H9 (cell line): ENCODE measurements around the gene LACTB. TPM values are rescaled to one million over a fixed set of nuclear protein-coding genes. Genes with fewer than 3 reads are reported as not detected.

Source experiments
- DNase-seq: peaks from one replicate; pipeline ENCODE4 v3.0.0-alpha.2; 2017
- H2AFZ ChIP-seq: one replicate; pipeline ENCODE4 v1.6.1; 2013; ENCODE audit warnings: mild to moderate bottlenecking, low read length, control low read depth, moderate library complexity
- H2AK5ac ChIP-seq: 2 replicates; pipeline ENCODE4 v1.6.1; 2013; ENCODE audit warnings: low read length, control low read depth, mixed read lengths; ENCODE audit not compliant: insufficient read length
- H2BK120ac ChIP-seq: one replicate; pipeline ENCODE4 v1.6.1; 2013; ENCODE audit warnings: low read depth, mild to moderate bottlenecking, low read length, control low read depth, inconsistent platforms; ENCODE audit not compliant: poor library complexity, severe bottlenecking
- H2BK12ac ChIP-seq: 2 replicates; pipeline ENCODE4 v1.6.1; 2013; ENCODE audit warnings: low read length, control low read depth, mixed read lengths, low read depth; ENCODE audit not compliant: insufficient read length
- H2BK15ac ChIP-seq: 2 replicates; pipeline ENCODE4 v1.6.1; 2013; ENCODE audit warnings: low read depth, low read length, control low read depth
- H2BK20ac ChIP-seq: one replicate; pipeline ENCODE4 v1.6.1; 2013; ENCODE audit warnings: low read depth, mild to moderate bottlenecking, low read length, control low read depth, inconsistent platforms; ENCODE audit not compliant: poor library complexity, severe bottlenecking
- H2BK5ac ChIP-seq: 2 replicates; pipeline ENCODE4 v1.6.1; 2013; ENCODE audit warnings: low read length, control low read depth, mixed read lengths; ENCODE audit not compliant: insufficient read length
- H3K14ac ChIP-seq: 2 replicates; pipeline ENCODE4 v1.6.1; 2013; ENCODE audit warnings: low read length, control low read depth; ENCODE audit not compliant: insufficient read depth
- H3K18ac ChIP-seq: 2 replicates; pipeline ENCODE4 v1.6.1; 2013; ENCODE audit warnings: low read depth, mild to moderate bottlenecking, mixed read lengths, low read length, control low read depth; ENCODE audit not compliant: insufficient read length
- H3K23ac ChIP-seq: 2 replicates; pipeline ENCODE4 v1.6.1; 2013; ENCODE audit warnings: low read length, control low read depth, mixed read lengths, low read depth; ENCODE audit not compliant: insufficient read length
- H3K23me2 ChIP-seq: 2 replicates; pipeline ENCODE4 v1.6.1; 2013; ENCODE audit warnings: low read depth, mild to moderate bottlenecking, mixed read lengths, low read length, control low read depth; ENCODE audit not compliant: insufficient read length, poor library complexity, severe bottlenecking
- H3K27ac ChIP-seq: 2 replicates; pipeline ENCODE4 v1.5.1; 2013; ENCODE audit warnings: low read length, control low read depth, mixed read lengths, low read depth; ENCODE audit not compliant: insufficient read length
- H3K27me3 ChIP-seq: 2 replicates; pipeline ENCODE4 v1.6.1; 2013; ENCODE audit warnings: low read length, control low read depth, inconsistent platforms; ENCODE audit not compliant: insufficient read depth
- H3K4ac ChIP-seq: 2 replicates; pipeline ENCODE4 v1.6.1; 2013; ENCODE audit warnings: low read depth, mild to moderate bottlenecking, control low read depth, inconsistent platforms, low read length, moderate library complexity
- H3K4me1 ChIP-seq: 2 replicates; pipeline ENCODE4 v1.6.1; 2013; ENCODE audit warnings: low read length, control low read depth, inconsistent platforms; ENCODE audit not compliant: insufficient read depth
- H3K4me2 ChIP-seq: 2 replicates; pipeline ENCODE4 v1.6.1; 2013; ENCODE audit warnings: low read length, control low read depth, mixed read lengths; ENCODE audit not compliant: insufficient read length, insufficient read depth
- H3K56ac ChIP-seq: 2 replicates; pipeline ENCODE4 v1.6.1; 2013; ENCODE audit warnings: low read depth, mild to moderate bottlenecking, mixed read lengths, low read length, control low read depth; ENCODE audit not compliant: insufficient read length
- H3K79me1 ChIP-seq: 2 replicates; pipeline ENCODE4 v1.6.1; 2013; ENCODE audit warnings: low read depth, mild to moderate bottlenecking, moderate library complexity, low read length, control low read depth, inconsistent platforms; ENCODE audit not compliant: insufficient read depth, poor library complexity, severe bottlenecking
- H3K79me2 ChIP-seq: 2 replicates; pipeline ENCODE4 v1.6.1; 2013; ENCODE audit warnings: low read length, control low read depth, inconsistent platforms; ENCODE audit not compliant: insufficient read depth
- H3K9ac ChIP-seq: 2 replicates; pipeline ENCODE4 v1.6.1; 2013; ENCODE audit warnings: low read length, control low read depth, mixed read lengths; ENCODE audit not compliant: insufficient read length; ENCODE audit errors: extremely low read depth
- H3K9me3 ChIP-seq: one replicate; pipeline ENCODE4 v1.6.1; 2013; ENCODE audit warnings: low read depth, low read length, inconsistent platforms; ENCODE audit not compliant: control insufficient read depth
- H3T11ph ChIP-seq: one replicate; pipeline ENCODE4 v1.6.1; 2013; ENCODE audit warnings: mild to moderate bottlenecking, low read length, control low read depth, inconsistent platforms
- H4K20me1 ChIP-seq: one replicate; pipeline ENCODE4 v1.6.1; 2013; ENCODE audit not compliant: control insufficient read depth, insufficient read length, insufficient read depth
- H4K5ac ChIP-seq: 2 replicates; pipeline ENCODE4 v1.6.1; 2013; ENCODE audit warnings: low read depth, mild to moderate bottlenecking, mixed read lengths, low read length, control low read depth; ENCODE audit not compliant: insufficient read length
- H4K8ac ChIP-seq: replicated peaks from 2 replicates; pipeline ENCODE4 v1.6.1; 2013; ENCODE audit warnings: low read length, control low read depth, mixed read lengths, low read depth; ENCODE audit not compliant: insufficient read length
- H4K91ac ChIP-seq: 2 replicates; pipeline ENCODE4 v1.6.1; 2013; ENCODE audit warnings: low read depth, mild to moderate bottlenecking, moderate library complexity, mixed read lengths, low read length, control low read depth; ENCODE audit not compliant: insufficient read length
- H3K27ac Mint-ChIP-seq, 3 experiments: 2 replicates in 2 of 3; 3 replicates in 1 of 3; pipeline ENCODE4 v1.8.0; 2020 to 2021; ENCODE audit warnings: mixed read lengths in 3 of 3, mild to moderate bottlenecking in 1 of 3, moderate library complexity in 1 of 3
- H3K27me3 Mint-ChIP-seq: 2 replicates; pipeline ENCODE4 v1.8.0; 2021; ENCODE audit warnings: low read depth, mild to moderate bottlenecking, moderate library complexity, mixed read lengths
- H3K36me3 Mint-ChIP-seq, 3 experiments: 2 replicates in 2 of 3; 3 replicates in 1 of 3; pipeline ENCODE4 v1.8.0; 2020 to 2021; ENCODE audit warnings: low read depth in 3 of 3, mixed read lengths in 3 of 3; ENCODE audit not compliant: insufficient read depth in 1 of 3
- H3K4me1 Mint-ChIP-seq, 2 experiments: 2 replicates each; pipeline ENCODE4 v1.8.0; 2020; ENCODE audit warnings: mixed read lengths in 2 of 2
- H3K4me3 Mint-ChIP-seq, 2 experiments: 2 replicates in 1 of 2; 3 replicates in 1 of 2; pipeline ENCODE4 v1.8.0; 2020 to 2021; ENCODE audit warnings: mild to moderate bottlenecking in 2 of 2, mixed read lengths in 2 of 2, moderate library complexity in 1 of 2
- H3K9me3 Mint-ChIP-seq, 2 experiments: 2 replicates in 1 of 2; 3 replicates in 1 of 2; pipeline ENCODE4 v1.8.0; 2020; ENCODE audit warnings: mild to moderate bottlenecking in 2 of 2, mixed read lengths in 2 of 2, moderate library complexity in 1 of 2
- CTCF ChIP-seq: fragments of 200-600 bp; sonication (generic); conservative IDR thresholded peaks from 3 replicates; pipeline ENCODE4 v1.8.0; 2021; ENCODE audit warnings: antibody characterized with exemption, mild to moderate bottlenecking
- WGBS: extraction: QIAGEN DNeasy Blood & Tissue Kit; methylation state at CpG from one replicate; pipeline ENCODE4 v1.1.7; 2013; ENCODE audit warnings: missing lambda C conversion rate, low lambda C conversion rate, mixed read lengths; ENCODE audit not compliant: insufficient read length; ENCODE audit errors: extremely low coverage; 5-methylcytosine and 5-hydroxymethylcytosine counted together
- total RNA-seq: library from RNA; stranded (reverse); gene quantifications from 2 replicates; pipeline ENCODE4 v1.2.1, GENCODE V29; 2021

LACTB gene
- total RNA-seq, 1 experiment from 2014 or later, result 10.3 TPM

- Histone ChIP-seq H3K23me2 (no peaks in the 10 kb centered on the region), H3T11ph (no peak overlapping the region), H3K9ac (no peak overlapping the region), H3K4ac (no peak overlapping the region), H4K20me1 (no peaks in the 10 kb centered on the region), H3K56ac (no peak overlapping the region), H3K79me2 (no peaks in the 10 kb centered on the region), H2AK5ac (no peak overlapping the region), H3K9me3 (no peaks in the 10 kb centered on the region), H4K8ac (no peak overlapping the region), H3K14ac (no peak overlapping the region), H2AFZ (no peak overlapping the region), H2BK5ac (no peak overlapping the region), H3K18ac (no peak overlapping the region), H2BK15ac (no peak overlapping the region), H4K91ac (no peak overlapping the region), H3K79me1 (no peaks in the 10 kb centered on the region), H2BK12ac (no peak overlapping the region), H2BK120ac (no peak overlapping the region), H3K23ac (no peak overlapping the region), H4K5ac (no peak overlapping the region), H3K4me1 (no peaks in the 10 kb centered on the region), H3K27me3 (no peaks in the 10 kb centered on the region), H2BK20ac (no peak overlapping the region), H3K27ac (no peak overlapping the region), H3K4me2 (no peak overlapping the region)
- Mint-ChIP-seq H3K36me3 (peaks cover 0 to 7% (median 5%) of the 10 kb centered on the region in 3 experiments; a peak in 2 of 7 replicates), H3K27me3 (no peaks in the 10 kb centered on the region), H3K9me3 (peaks cover 7% of the 10 kb centered on the region in 2 experiments; a peak in 4 of 5 replicates), H3K27ac (no peak overlapping the region), H3K4me3 (no peak overlapping the region), H3K4me1 (no peaks in the 10 kb centered on the region)
- no peak for DNase-seq
- no peak for TF ChIP-seq CTCF
- WGBS, result no CpG with 5 or more reads among the region's 3 CpGs
These were observed 18.2 kb upstream of the LACTB start for GRCh38 chr15:63103416-63103815.
